Uterus (tissue), 4 donors: ENCODE results near the gene AFP. TPM values are rescaled to one million over a fixed set of nuclear protein-coding genes. Genes with fewer than 3 reads are reported as not detected.
"Not testable (repeated sequence)": the region's sequence is repeated elsewhere in the genome, so short reads cannot be mapped to it uniquely, and the experiment has no call there.

Experiments used
- DNase-seq, 2 donors: peaks; one replicate each; pipeline ENCODE4 v3.0.0-alpha.2; 2019 to 2020
- H3K27ac ChIP-seq, 2 donors: fragments of 200-600 bp; sonication (generic); 1 replicate in 1 of 2; 2 replicates in 1 of 2; pipeline ENCODE4 v1.5.1; 2016 to 2018
- H3K27me3 ChIP-seq, 2 donors: fragments of 200-600 bp; sonication (generic); one replicate each; pipeline ENCODE4 v1.5.1; 2018 to 2019; ENCODE audit warnings: control low read depth in 1 of 2
- H3K36me3 ChIP-seq, 2 donors: fragments of 200-600 bp; sonication (generic); one replicate each; pipeline ENCODE4 v1.5.1; 2019; ENCODE audit warnings: control low read depth in 1 of 2
- H3K4me1 ChIP-seq, 2 donors: fragments of 200-600 bp; sonication (generic); one replicate each; pipeline ENCODE4 v1.5.1; 2018 to 2019; ENCODE audit warnings: control low read depth in 1 of 2
- H3K4me3 ChIP-seq, 2 donors: fragments of 200-600 bp; sonication (generic); 1 replicate in 1 of 2; 2 replicates in 1 of 2; pipeline ENCODE4 v1.5.1; 2018 to 2019; ENCODE audit warnings: mild to moderate bottlenecking in 1 of 2
- H3K9me3 ChIP-seq, 2 donors: fragments of 200-600 bp; sonication (generic); one replicate each; pipeline ENCODE4 v1.5.1; 2019; ENCODE audit warnings: control low read depth in 1 of 2
- POLR2A ChIP-seq, 2 donors: fragments of 450-650 bp; IDR thresholded peaks; one replicate each; pipeline ENCODE4 v1.6.1; 2016; ENCODE audit warnings: antibody characterized with exemption in 2 of 2, mild to moderate bottlenecking in 1 of 2, moderate library complexity in 1 of 2
- intact Hi-C: fragments of 100-400 bp; cut with DNase I; formaldehyde crosslinking; loops from one replicate; pipeline ENCODE4 v1.15.1; 2023; ENCODE audit warnings: low total_unique reads
- total RNA-seq, 4 donors: library from RNA; depleted of rRNA in 3 of 4; stranded (reverse); fragments of >200 nt in 3 of 4; gene quantifications; one replicate each; pipeline versions ENCODE4 v1.1.0 to v1.2.4, GENCODE V29; 2014 to 2023
- TF ChIP-seq, protein P1 (sequence below), 4 experiments: fragments of 200-600 bp in 2 of 4; fragments of 450-650 bp in 2 of 4; sonication (generic) in 2 of 4; IDR thresholded peaks; one replicate each; pipeline ENCODE4 v1.5.1; 2016 to 2019; ENCODE audit warnings: antibody characterized with exemption in 4 of 4, mild to moderate bottlenecking in 2 of 4, moderate library complexity in 1 of 4
- donor health status: DM: yes; HTN: yes; CAD: no.

The AFP gene
- total RNA-seq = not detected

GRCh38 chr4:73435984-73436383 is at the start of gene AFP:
TSS of gene AFP (plus strand) at chr4:73436221. CDS start at chr4:73436263, 42 bp downstream.
- Histone ChIP-seq H3K4me1 (no peaks in the 10 kb centered on the region), H3K27ac (no peak within 1 kb of the TSS), H3K9me3 (no peaks in the 10 kb centered on the region), H3K36me3 (no peaks in the 10 kb centered on the region), H3K27me3 (no peaks in the 10 kb centered on the region), H3K4me3 (no peak within 1 kb of the TSS)
- no peak for DNase-seq
- no peak for TF ChIP-seq POLR2A (IDR thresholded peaks at IDR 0.05)
- TF ChIP-seq, protein P1, sequence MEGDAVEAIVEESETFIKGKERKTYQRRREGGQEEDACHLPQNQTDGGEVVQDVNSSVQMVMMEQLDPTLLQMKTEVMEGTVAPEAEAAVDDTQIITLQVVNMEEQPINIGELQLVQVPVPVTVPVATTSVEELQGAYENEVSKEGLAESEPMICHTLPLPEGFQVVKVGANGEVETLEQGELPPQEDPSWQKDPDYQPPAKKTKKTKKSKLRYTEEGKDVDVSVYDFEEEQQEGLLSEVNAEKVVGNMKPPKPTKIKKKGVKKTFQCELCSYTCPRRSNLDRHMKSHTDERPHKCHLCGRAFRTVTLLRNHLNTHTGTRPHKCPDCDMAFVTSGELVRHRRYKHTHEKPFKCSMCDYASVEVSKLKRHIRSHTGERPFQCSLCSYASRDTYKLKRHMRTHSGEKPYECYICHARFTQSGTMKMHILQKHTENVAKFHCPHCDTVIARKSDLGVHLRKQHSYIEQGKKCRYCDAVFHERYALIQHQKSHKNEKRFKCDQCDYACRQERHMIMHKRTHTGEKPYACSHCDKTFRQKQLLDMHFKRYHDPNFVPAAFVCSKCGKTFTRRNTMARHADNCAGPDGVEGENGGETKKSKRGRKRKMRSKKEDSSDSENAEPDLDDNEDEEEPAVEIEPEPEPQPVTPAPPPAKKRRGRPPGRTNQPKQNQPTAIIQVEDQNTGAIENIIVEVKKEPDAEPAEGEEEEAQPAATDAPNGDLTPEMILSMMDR (IDR thresholded peaks at IDR 0.05) = no peak
- intact Hi-C loops = no loop called here

DNA sequence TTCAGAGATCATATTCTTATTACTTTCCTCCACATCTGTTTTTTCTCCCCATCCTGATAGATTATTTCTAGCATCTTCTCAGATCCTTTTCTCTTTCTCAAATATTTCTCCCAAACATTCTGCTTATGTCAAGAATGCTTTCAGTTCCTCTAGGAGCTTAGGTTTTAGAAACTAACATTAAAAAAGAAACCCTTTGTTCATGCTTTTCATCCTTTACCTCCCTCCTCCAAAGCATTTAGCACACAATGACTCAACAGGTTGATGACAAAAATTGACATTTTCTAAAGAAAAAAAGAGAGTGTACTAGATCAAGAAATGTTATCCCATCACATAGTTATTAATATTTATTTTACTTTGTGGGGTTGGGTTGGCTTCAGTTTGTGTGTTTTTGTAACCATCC is 48.5 kb upstream of the AFP start:
- Histone ChIP-seq H3K4me3 (no peak overlapping the region), H3K4me1 (no peaks in the 10 kb centered on the region), H3K9me3 (no peaks in the 10 kb centered on the region), H3K36me3 (no peaks in the 10 kb centered on the region), H3K27me3 (no peaks in the 10 kb centered on the region), H3K27ac (no peak overlapping the region)
- TF ChIP-seq, protein P1 (IDR thresholded peaks at IDR 0.05) = no peak
- TF ChIP-seq POLR2A (IDR thresholded peaks at IDR 0.05) = no peak
- DNase-seq = no peak
- intact Hi-C loops = no loop called here

DNA sequence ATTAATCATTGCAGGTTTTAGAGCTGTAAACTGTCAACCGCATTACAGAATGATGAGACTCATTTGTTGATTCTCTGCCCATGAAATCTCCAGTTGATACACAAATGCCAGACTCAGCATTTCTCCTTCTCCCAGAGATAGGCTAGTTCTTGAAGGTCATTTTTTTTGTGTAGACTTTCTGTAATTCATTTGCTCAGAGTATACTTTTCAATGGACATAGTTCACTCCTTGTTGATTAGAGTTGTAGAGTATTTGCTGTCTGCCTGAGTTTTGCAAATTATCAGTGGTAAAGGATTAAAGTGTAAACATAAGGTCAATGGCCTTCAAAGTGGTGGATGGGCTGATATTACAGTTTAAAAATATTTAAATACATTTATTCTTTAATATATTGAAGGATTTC is 47.1 kb upstream of the AFP start:
- Histone ChIP-seq H3K4me1 (no peaks in the 10 kb centered on the region), H3K27ac (no peak overlapping the region), H3K36me3 (no peaks in the 10 kb centered on the region), H3K4me3 (no peak overlapping the region), H3K9me3 (no peaks in the 10 kb centered on the region), H3K27me3 (no peaks in the 10 kb centered on the region)
- TF ChIP-seq POLR2A (IDR thresholded peaks at IDR 0.05) = no peak
- TF ChIP-seq, protein P1 (IDR thresholded peaks at IDR 0.05) = no peak
- no peak for DNase-seq
- intact Hi-C loops = no loop called here

GRCh38 chr4:73389663-73390062 is 46.4 kb upstream of the AFP start:
- H3K4me3 ChIP-seq, DNase-seq, H3K27me3 ChIP-seq, H3K27ac ChIP-seq, H3K36me3 ChIP-seq, intact Hi-C loops, H3K4me1 ChIP-seq, H3K9me3 ChIP-seq: not testable (repeated sequence)

- no peak for TF ChIP-seq POLR2A (IDR thresholded peaks at IDR 0.05)
- TF ChIP-seq, protein P1 (IDR thresholded peaks at IDR 0.05) = no peak
- H3K4me3 ChIP-seq = no peak overlapping the region
- H3K27ac ChIP-seq = no peak overlapping the region
- no peaks in the 10 kb centered on the region for H3K27me3 ChIP-seq
- intact Hi-C loops = no loop called here
- no peaks in the 10 kb centered on the region for H3K4me1 ChIP-seq
- DNase-seq = no peak
- no peaks in the 10 kb centered on the region for H3K36me3 ChIP-seq
- H3K9me3 ChIP-seq = no peaks in the 10 kb centered on the region
Measured at GRCh38 chr4:73391774-73392173, 44.2 kb upstream of the AFP start.

- no peak for TF ChIP-seq POLR2A (IDR thresholded peaks at IDR 0.05)
- TF ChIP-seq, protein P1 (IDR thresholded peaks at IDR 0.05) = no peak
- intact Hi-C loops = no loop called here
- no peaks in the 10 kb centered on the region for H3K27me3 ChIP-seq
- no peak overlapping the region for H3K27ac ChIP-seq
- no peak for DNase-seq
- no peaks in the 10 kb centered on the region for H3K9me3 ChIP-seq
- no peaks in the 10 kb centered on the region for H3K4me1 ChIP-seq
- no peaks in the 10 kb centered on the region for H3K36me3 ChIP-seq
- no peak overlapping the region for H3K4me3 ChIP-seq
Measured at GRCh38 chr4:73392936-73393335, 43.1 kb upstream of the AFP start.
